Fibroblast of pulmonary artery (primary cell): ENCODE results near the gene GLT8D2.

Experiments used
- DNase-seq: peaks from one replicate; pipeline ENCODE4 v3.0.0-alpha.2; 2010; ENCODE audit warnings: low read depth
- H3K4me3 ChIP-seq: replicated peaks from 2 replicates; pipeline ENCODE4 v1.5.1; 2011; ENCODE audit warnings: low read depth, mild to moderate bottlenecking, control low read depth, low read length, moderate library complexity
- TF ChIP-seq, protein P1 (sequence below): IDR thresholded peaks from 2 replicates; pipeline ENCODE4 v1.5.1; 2011; ENCODE audit warnings: mild to moderate bottlenecking, control low read depth, low read length, inconsistent platforms; ENCODE audit errors: missing control alignments

The GLT8D2 gene

GRCh38 chr12:104080764-104081163 is 30.8 kb upstream of the GLT8D2 start:
- no peak for DNase-seq
- TF ChIP-seq, protein P1, sequence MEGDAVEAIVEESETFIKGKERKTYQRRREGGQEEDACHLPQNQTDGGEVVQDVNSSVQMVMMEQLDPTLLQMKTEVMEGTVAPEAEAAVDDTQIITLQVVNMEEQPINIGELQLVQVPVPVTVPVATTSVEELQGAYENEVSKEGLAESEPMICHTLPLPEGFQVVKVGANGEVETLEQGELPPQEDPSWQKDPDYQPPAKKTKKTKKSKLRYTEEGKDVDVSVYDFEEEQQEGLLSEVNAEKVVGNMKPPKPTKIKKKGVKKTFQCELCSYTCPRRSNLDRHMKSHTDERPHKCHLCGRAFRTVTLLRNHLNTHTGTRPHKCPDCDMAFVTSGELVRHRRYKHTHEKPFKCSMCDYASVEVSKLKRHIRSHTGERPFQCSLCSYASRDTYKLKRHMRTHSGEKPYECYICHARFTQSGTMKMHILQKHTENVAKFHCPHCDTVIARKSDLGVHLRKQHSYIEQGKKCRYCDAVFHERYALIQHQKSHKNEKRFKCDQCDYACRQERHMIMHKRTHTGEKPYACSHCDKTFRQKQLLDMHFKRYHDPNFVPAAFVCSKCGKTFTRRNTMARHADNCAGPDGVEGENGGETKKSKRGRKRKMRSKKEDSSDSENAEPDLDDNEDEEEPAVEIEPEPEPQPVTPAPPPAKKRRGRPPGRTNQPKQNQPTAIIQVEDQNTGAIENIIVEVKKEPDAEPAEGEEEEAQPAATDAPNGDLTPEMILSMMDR = no peak
- H3K4me3 ChIP-seq = no peak overlapping the region

DNA sequence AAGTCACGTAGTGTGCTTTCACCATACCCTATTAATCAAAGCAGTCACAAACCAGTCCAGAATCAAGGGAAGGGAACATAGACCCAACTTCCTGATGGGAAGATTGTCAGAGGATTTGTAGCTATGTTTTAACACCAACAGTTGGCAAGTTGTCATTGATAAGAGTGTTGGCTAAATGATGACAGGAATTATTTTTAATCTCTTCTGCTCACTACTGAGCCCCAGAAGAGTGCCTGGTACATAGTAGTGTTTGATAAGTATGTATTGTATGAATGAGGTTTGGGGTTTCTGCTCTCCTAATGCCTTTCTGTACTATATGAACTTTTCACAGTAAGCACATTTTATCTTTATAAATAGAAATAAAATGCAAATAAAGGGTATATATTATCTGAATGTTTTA is 29.0 kb upstream of the GLT8D2 start:
- H3K4me3 ChIP-seq = no peak overlapping the region
- TF ChIP-seq, protein P1 = no peak
- no peak for DNase-seq

DNA sequence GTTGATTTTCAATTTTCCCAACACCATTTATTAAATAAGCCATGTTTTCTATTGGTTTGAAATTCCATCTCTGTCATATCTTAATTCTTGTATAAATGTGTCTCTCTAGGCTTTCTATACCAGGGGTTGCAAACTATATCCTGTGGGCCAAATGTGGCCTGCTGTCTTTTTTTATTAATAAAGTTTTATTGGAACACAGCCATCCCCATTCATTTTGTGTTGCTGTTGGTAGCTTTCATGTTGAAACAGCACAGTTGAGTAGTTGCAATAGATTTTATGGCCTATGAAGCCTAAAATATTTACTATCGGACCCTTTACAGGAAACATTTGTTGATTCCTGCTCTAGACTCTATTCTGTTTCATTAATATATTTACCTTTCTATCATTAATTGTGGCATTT is 23.7 kb upstream of the GLT8D2 start:
- H3K4me3 ChIP-seq = no peak overlapping the region
- DNase-seq = no peak
- TF ChIP-seq, protein P1 = no peak

GRCh38 chr12:104072099-104072498 is 22.1 kb upstream of the GLT8D2 start:
- no peak for DNase-seq
- TF ChIP-seq, protein P1 = no peak
- H3K4me3 ChIP-seq = no peak overlapping the region

- TF ChIP-seq, protein P1 = no peak
- DNase-seq = no peak
- peak overlapping the region; percentile 95 for H3K4me3 ChIP-seq
These were observed 14.9 kb upstream of the GLT8D2 start for GRCh38 chr12:104064842-104065427.

GRCh38 chr12:104064031-104064841 is 14.2 kb upstream of the GLT8D2 start, which contains the start of gene HCFC2:
Gene HCFC2 (plus strand): TSS chr12:104064531. CDS start chr12:104064561, 30 bp downstream.
- H3K4me3 ChIP-seq = peak within 1 kb of the TSS; percentile 95
- TF ChIP-seq, protein P1 = no peak
- DNase-seq = peak; percentile 88
